GM19328 (cell line): ENCODE results near the gene BCLAF3.

Experiments used
- ATAC-seq: cut with Tn5 transposase; IDR thresholded peaks from one replicate; pipeline ENCODE4 v1.9.1; 2021; ENCODE audit warnings: mild to moderate bottlenecking, moderate library complexity; ENCODE audit not compliant: unreplicated experiment

BCLAF3 gene

DNA sequence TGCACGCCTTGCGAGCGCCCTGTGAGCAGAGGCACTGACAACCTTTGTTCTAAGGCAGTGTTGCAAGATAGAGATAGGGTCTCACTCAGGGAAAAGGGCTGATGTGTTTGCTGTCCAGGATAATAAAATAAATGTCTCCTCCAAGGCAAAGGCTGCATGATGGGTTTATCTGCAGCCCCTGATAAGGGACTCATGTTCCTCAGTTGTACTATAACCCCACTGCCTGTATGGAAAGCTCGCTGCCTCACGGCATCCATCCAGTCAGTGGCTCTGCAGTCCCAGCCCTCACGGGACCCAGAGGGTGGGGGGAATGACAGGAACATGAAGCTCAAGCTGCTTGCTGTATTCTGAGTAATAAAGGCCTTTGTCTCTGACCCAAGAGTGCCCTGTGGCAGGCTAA lies 22.6 kb downstream of the BCLAF3 start:
- no peak for ATAC-seq

GRCh38 chrX:19966056-19966455 lies 24.8 kb downstream of the BCLAF3 start:
- no peak for ATAC-seq

GRCh38 chrX:19964017-19964710 lies 26.7 kb downstream of the BCLAF3 start:
- ATAC-seq = no peak

- ATAC-seq = no peak
These were observed 29.9 kb downstream of the BCLAF3 start for GRCh38 chrX:19960913-19961312.

GRCh38 chrX:19958552-19959486 lies 32.0 kb downstream of the BCLAF3 start:
- no peak for ATAC-seq

DNA sequence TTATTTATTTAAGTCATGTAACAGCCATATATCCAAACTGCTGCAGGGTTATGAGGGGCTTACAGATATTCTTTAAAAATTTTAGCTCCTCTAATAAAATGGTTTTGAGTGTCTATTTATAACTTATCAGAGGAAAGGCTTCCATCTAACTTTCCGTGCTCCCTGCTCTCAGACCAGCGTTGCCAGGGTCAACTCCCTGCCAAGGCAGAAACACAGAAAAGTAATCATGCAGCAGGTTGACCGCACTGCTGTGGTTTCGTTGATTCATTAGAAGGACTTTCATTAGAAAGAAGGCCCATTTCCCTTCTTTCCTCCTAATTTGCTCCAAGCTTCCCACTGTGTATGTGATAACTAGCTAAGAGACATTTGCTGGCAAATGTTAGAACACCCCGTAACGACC lies 33.9 kb downstream of the BCLAF3 start:
- no peak for ATAC-seq

GRCh38 chrX:19956306-19956705 lies 34.6 kb downstream of the BCLAF3 start:
- no peak for ATAC-seq

DNA sequence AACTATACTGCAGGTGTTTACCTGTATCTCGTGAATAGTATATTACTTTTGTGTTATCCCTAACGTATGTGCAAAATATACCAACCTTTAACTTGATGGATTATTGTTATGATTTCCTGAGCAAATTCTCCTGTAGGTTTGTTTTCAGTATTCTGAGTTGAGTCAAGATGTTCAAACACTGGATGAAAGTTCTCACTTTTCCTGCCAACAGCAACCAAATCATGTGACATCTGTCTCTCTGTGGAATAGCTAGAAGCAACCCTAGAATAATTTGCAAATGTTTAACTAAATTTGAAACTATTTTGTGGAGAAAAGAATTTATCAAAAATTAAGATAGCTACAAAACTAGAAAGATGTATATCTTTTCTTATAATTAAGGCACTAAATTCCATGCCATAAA lies 35.6 kb downstream of the BCLAF3 start:
- no peak for ATAC-seq

GRCh38 chrX:19954335-19955096 lies 36.3 kb downstream of the BCLAF3 start:
- no peak for ATAC-seq

- no peak for ATAC-seq
These were observed 37.7 kb downstream of the BCLAF3 start for GRCh38 chrX:19953145-19953544.

- no peak for ATAC-seq
These were observed 41.5 kb downstream of the BCLAF3 start for GRCh38 chrX:19949340-19949739.

DNA sequence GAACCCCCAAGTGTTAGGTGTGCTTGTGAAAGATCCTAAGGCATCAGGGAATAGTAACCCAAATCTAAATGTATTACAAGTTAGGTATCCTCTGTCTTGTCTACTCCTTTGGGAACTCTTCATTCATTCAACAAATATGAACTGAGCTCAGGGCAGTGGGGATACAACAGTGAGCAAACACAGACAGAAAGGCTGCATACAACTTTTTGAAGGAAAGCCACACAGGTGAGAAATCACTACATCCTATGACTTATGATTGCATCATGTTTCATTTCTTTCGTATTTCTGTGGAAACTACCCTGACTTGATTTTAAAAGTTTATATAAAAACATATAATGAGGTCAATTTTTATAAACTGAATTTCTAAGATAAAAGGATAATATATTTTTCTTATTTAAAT lies 43.2 kb downstream of the BCLAF3 start:
- no peak for ATAC-seq
